ENCODE data around the gene ZNF653.

DNA sequence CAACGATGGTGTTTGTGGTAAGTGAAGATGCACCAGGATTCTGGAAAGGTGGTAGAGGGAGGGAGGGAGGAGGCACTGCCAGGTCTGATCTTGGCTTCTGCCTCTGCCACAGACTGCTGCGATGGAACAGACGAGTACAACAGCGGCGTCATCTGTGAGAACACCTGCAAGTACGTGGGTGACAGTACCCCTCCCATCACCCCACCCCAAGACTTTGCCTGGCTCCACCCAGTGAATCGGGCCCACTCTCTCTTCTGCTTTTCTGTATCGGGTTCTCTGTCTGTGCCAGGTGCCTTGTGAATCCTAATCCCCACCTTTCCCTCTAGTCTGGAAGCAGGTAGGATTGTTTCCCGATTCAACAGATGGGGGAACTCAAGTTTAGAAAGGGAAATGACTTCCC is 67.7 kb downstream of the ZNF653 start:
- TF ChIP-seq RAD21 (IDR thresholded peaks at IDR 0.05; ENCODE audit: low read length), result no peak
- no peak for TF ChIP-seq GATA2 (CRISPR knock-in tag; IDR thresholded peaks at IDR 0.05)
- TF ChIP-seq RCOR1 (IDR thresholded peaks at IDR 0.05; ENCODE audit: low read length), result no peak
- TF ChIP-seq, protein P1, sequence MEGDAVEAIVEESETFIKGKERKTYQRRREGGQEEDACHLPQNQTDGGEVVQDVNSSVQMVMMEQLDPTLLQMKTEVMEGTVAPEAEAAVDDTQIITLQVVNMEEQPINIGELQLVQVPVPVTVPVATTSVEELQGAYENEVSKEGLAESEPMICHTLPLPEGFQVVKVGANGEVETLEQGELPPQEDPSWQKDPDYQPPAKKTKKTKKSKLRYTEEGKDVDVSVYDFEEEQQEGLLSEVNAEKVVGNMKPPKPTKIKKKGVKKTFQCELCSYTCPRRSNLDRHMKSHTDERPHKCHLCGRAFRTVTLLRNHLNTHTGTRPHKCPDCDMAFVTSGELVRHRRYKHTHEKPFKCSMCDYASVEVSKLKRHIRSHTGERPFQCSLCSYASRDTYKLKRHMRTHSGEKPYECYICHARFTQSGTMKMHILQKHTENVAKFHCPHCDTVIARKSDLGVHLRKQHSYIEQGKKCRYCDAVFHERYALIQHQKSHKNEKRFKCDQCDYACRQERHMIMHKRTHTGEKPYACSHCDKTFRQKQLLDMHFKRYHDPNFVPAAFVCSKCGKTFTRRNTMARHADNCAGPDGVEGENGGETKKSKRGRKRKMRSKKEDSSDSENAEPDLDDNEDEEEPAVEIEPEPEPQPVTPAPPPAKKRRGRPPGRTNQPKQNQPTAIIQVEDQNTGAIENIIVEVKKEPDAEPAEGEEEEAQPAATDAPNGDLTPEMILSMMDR (IDR thresholded peaks at IDR 0.05), result no peak
- no peak for TF ChIP-seq SMC3 (IDR thresholded peaks at IDR 0.05; ENCODE audit: low read depth, low read length)
- no peak for TF ChIP-seq NRF1 (IDR thresholded peaks at IDR 0.05; ENCODE audit: low read depth, low read length)
- TF ChIP-seq EP300 (IDR thresholded peaks at IDR 0.05; ENCODE audit: borderline replicate concordance in 1 of 2, low read depth in 1 of 2, low read length in 1 of 2), result no peak
- TF ChIP-seq, protein P2, sequence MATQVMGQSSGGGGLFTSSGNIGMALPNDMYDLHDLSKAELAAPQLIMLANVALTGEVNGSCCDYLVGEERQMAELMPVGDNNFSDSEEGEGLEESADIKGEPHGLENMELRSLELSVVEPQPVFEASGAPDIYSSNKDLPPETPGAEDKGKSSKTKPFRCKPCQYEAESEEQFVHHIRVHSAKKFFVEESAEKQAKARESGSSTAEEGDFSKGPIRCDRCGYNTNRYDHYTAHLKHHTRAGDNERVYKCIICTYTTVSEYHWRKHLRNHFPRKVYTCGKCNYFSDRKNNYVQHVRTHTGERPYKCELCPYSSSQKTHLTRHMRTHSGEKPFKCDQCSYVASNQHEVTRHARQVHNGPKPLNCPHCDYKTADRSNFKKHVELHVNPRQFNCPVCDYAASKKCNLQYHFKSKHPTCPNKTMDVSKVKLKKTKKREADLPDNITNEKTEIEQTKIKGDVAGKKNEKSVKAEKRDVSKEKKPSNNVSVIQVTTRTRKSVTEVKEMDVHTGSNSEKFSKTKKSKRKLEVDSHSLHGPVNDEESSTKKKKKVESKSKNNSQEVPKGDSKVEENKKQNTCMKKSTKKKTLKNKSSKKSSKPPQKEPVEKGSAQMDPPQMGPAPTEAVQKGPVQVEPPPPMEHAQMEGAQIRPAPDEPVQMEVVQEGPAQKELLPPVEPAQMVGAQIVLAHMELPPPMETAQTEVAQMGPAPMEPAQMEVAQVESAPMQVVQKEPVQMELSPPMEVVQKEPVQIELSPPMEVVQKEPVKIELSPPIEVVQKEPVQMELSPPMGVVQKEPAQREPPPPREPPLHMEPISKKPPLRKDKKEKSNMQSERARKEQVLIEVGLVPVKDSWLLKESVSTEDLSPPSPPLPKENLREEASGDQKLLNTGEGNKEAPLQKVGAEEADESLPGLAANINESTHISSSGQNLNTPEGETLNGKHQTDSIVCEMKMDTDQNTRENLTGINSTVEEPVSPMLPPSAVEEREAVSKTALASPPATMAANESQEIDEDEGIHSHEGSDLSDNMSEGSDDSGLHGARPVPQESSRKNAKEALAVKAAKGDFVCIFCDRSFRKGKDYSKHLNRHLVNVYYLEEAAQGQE (IDR thresholded peaks at IDR 0.05; ENCODE audit: low read depth, low read length), result no peak
- TF ChIP-seq SIN3A (IDR thresholded peaks at IDR 0.05; ENCODE audit: borderline replicate concordance, low read depth, low read length), result no peak
- TF ChIP-seq JUND (IDR thresholded peaks at IDR 0.05), result no peak
